ENCODE data around the gene SRBD1. TPM values are rescaled to one million over a fixed set of nuclear protein-coding genes. Genes with fewer than 3 reads are reported as not detected.
"Not testable (repeated sequence)": the region's sequence is repeated elsewhere in the genome, so short reads cannot be mapped to it uniquely, and the experiment has no call there.

Gene SRBD1
- total RNA-seq, 2 donors from 2014 or later: 8.8 to 13.2 TPM

- intact Hi-C loops (cut with DNase I): no loop called here
- ATAC-seq: no peak
- no peak for DNase-seq
Observed at GRCh38 chr2:45443012-45443411, 168.1 kb downstream of the SRBD1 start.

- ATAC-seq: no peak
- intact Hi-C loops (cut with DNase I): no loop called here
Observed at GRCh38 chr2:45442026-45442425, 169.0 kb downstream of the SRBD1 start.

GRCh38 chr2:45441571-45441970 lies 169.5 kb downstream of the SRBD1 start:
- no peak for DNase-seq
- intact Hi-C loops (cut with DNase I): no loop called here
- ATAC-seq: no peak

More at GRCh38 chr2:45442026-45442425, 169.0 kb downstream of the SRBD1 start:
- DNase-seq: no peak

- intact Hi-C loops (cut with DNase I): no loop called here
- ATAC-seq (no peak), DNase-seq (no peak)
Observed at GRCh38 chr2:45439788-45440773, 171.0 kb downstream of the SRBD1 start.

GRCh38 chr2:45438872-45439665 lies 172.0 kb downstream of the SRBD1 start:
- ATAC-seq: no peak

GRCh38 chr2:45436456-45436855 lies 174.6 kb downstream of the SRBD1 start:
- ATAC-seq (no peak), DNase-seq (no peak)
- intact Hi-C loops (cut with DNase I): no loop called here

More at GRCh38 chr2:45438872-45439665, 172.0 kb downstream of the SRBD1 start:
- intact Hi-C loops (cut with DNase I): no loop called here
- DNase-seq: no peak

GRCh38 chr2:45435316-45435715 lies 175.8 kb downstream of the SRBD1 start:
- ATAC-seq (no peak), DNase-seq (no peak)
- intact Hi-C loops (cut with DNase I): no loop called here

GRCh38 chr2:45433363-45433762 lies 177.7 kb downstream of the SRBD1 start:
- intact Hi-C loops (cut with DNase I): no loop called here
- DNase-seq (no peak), ATAC-seq (no peak)

GRCh38 chr2:45432406-45432805 lies 178.7 kb downstream of the SRBD1 start:
- DNase-seq (no peak), ATAC-seq (peak in 1 of 2 donors; percentile 47)
- intact Hi-C loops (cut with DNase I): no loop called here

- intact Hi-C loops (cut with DNase I); ATAC-seq; DNase-seq: not testable (repeated sequence)
Observed at GRCh38 chr2:45426025-45426424, 185.0 kb downstream of the SRBD1 start.

- ATAC-seq (no peak), DNase-seq (no peak)
- intact Hi-C loops (cut with DNase I): no loop called here
Observed at GRCh38 chr2:45422921-45423320, 188.1 kb downstream of the SRBD1 start.

GRCh38 chr2:45418532-45418931 lies 192.5 kb downstream of the SRBD1 start:
- intact Hi-C loops (cut with DNase I): no loop called here
- DNase-seq (no peak), ATAC-seq (no peak)

- no peak for ATAC-seq
- intact Hi-C loops (cut with DNase I): no loop called here
- DNase-seq: no peak
Observed at GRCh38 chr2:45415534-45416123, 195.4 kb downstream of the SRBD1 start.

GRCh38 chr2:45412754-45413379 lies 198.2 kb downstream of the SRBD1 start:
- DNase-seq (no peak), ATAC-seq (peak in 1 of 2 donors; percentile 50)
- intact Hi-C loops (cut with DNase I): no loop called here

- DNase-seq (no peak), ATAC-seq (no peak)
- intact Hi-C loops (cut with DNase I): no loop called here
Observed at GRCh38 chr2:45409677-45410076, 201.4 kb downstream of the SRBD1 start.

- DNase-seq: no peak
- peak in 1 of 2 donors; percentile 38 for ATAC-seq
- intact Hi-C loops (cut with DNase I): no loop called here
Observed at GRCh38 chr2:45406621-45407020, 204.4 kb downstream of the SRBD1 start.

- intact Hi-C loops (cut with DNase I): no loop called here
- ATAC-seq (peak; percentile 63 to 78), DNase-seq (no peak)
Observed at GRCh38 chr2:45404807-45405297, 206.2 kb downstream of the SRBD1 start.

- intact Hi-C loops (cut with DNase I): no loop called here
- no peak for ATAC-seq
Observed at GRCh38 chr2:45403036-45403435, 208.0 kb downstream of the SRBD1 start.

GRCh38 chr2:45401431-45401922 lies 209.6 kb downstream of the SRBD1 start:
- peak in 1 of 2 donors; percentile 63 for ATAC-seq
- intact Hi-C loops (cut with DNase I): no loop called here
- DNase-seq: no peak

More at GRCh38 chr2:45403036-45403435, 208.0 kb downstream of the SRBD1 start:
- no peak for DNase-seq

All from left cardiac atrium (tissue), 4 donors.